ENCODE measurements around the gene ADGRV1.

Gene ADGRV1

DNA sequence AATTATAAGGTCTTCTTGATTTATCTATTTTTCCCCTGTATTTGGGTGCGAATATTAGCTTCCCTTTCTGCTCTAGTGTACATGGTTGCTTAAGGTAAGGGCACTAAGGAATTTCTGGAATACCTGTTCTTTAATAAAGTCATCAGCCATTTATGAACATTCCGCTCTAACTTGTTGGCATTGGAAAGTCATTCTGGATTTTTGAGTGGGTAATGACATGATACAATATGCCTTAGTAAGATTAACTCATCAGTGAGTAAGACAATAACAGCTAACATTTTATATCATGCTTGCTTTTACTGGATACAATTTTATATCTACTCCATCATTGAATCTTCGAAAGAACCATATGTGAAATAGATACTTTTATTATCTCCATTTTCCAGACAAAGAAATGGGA is 628.4 kb downstream of the ADGRV1 start:
- TF ChIP-seq TAF1 (IDR thresholded peaks at IDR 0.05; ENCODE audit: borderline replicate concordance, insufficient read depth, low read length) (no peak), SIN3A (IDR thresholded peaks at IDR 0.05; ENCODE audit: borderline replicate concordance, insufficient read depth, low read length) (no peak)

GRCh38 chr5:91188755-91189154 is 630.2 kb downstream of the ADGRV1 start:
- TF ChIP-seq, protein P1, sequence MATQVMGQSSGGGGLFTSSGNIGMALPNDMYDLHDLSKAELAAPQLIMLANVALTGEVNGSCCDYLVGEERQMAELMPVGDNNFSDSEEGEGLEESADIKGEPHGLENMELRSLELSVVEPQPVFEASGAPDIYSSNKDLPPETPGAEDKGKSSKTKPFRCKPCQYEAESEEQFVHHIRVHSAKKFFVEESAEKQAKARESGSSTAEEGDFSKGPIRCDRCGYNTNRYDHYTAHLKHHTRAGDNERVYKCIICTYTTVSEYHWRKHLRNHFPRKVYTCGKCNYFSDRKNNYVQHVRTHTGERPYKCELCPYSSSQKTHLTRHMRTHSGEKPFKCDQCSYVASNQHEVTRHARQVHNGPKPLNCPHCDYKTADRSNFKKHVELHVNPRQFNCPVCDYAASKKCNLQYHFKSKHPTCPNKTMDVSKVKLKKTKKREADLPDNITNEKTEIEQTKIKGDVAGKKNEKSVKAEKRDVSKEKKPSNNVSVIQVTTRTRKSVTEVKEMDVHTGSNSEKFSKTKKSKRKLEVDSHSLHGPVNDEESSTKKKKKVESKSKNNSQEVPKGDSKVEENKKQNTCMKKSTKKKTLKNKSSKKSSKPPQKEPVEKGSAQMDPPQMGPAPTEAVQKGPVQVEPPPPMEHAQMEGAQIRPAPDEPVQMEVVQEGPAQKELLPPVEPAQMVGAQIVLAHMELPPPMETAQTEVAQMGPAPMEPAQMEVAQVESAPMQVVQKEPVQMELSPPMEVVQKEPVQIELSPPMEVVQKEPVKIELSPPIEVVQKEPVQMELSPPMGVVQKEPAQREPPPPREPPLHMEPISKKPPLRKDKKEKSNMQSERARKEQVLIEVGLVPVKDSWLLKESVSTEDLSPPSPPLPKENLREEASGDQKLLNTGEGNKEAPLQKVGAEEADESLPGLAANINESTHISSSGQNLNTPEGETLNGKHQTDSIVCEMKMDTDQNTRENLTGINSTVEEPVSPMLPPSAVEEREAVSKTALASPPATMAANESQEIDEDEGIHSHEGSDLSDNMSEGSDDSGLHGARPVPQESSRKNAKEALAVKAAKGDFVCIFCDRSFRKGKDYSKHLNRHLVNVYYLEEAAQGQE (IDR thresholded peaks at IDR 0.05; ENCODE audit: insufficient read depth in 1 of 2, low read depth in 2 of 2, low read length in 2 of 2), result no peak
- TF ChIP-seq POLR2AphosphoS5 (IDR thresholded peaks at IDR 0.05; ENCODE audit: low read depth, low read length) (no peak), TAF1 (IDR thresholded peaks at IDR 0.05; ENCODE audit: borderline replicate concordance, insufficient read depth, low read length) (no peak), SIN3A (IDR thresholded peaks at IDR 0.05; ENCODE audit: borderline replicate concordance, insufficient read depth, low read length) (no peak), FOXP2 (optimal IDR thresholded peaks at IDR 0.05; ENCODE audit: borderline replicate concordance, extremely low read depth, extremely low read length, insufficient read depth) (no peak)

DNA sequence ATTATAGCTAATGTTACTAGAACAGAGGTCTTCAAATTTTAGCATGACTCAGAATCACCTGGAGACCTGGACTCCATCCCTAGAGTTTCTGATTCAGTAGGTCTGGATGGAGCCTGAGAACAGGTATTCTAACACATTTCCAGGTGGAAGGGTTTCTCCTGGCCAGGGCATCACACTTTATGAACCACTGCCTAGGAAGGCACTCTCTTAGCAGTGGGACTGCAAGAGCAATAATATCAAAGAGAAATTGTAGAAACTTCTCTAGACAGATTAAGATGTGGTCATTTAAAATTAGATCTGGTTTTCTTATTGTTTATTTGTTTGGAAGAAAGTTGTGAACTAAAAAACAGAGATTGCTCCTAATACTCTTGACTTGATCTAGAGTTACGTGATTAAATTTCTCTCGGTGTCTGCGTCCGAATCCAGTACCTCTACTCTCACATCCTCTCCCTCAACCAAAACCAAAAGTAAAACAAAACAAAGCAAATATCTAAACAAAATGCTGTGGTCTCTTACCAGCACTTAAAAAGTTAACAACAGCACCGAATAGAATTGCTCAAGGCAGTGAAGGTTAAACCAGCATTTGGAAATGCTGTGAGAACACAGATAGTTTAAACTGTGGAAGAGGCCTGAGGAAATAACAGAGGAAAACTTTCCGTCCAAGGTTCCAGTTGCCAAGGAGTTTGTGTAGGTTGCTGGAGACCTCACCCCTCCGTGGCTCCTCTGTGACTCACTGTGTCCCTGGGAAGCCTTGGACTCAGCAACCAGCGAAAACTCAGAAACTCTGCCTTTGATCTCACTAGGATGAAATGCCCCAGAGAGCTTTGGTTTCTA is 631.1 kb downstream of the ADGRV1 start:
- TF ChIP-seq, protein P1 (IDR thresholded peaks at IDR 0.05; ENCODE audit: insufficient read depth in 1 of 2, low read depth in 2 of 2, low read length in 2 of 2), result no peak
- TF ChIP-seq FOXP2 (optimal IDR thresholded peaks at IDR 0.05; ENCODE audit: borderline replicate concordance, extremely low read depth, extremely low read length, insufficient read depth) (no peak), TAF1 (IDR thresholded peaks at IDR 0.05; ENCODE audit: borderline replicate concordance, insufficient read depth, low read length) (no peak), POLR2AphosphoS5 (IDR thresholded peaks at IDR 0.05; ENCODE audit: low read depth, low read length) (no peak), SIN3A (IDR thresholded peaks at IDR 0.05; ENCODE audit: borderline replicate concordance, insufficient read depth, low read length) (no peak)

DNA sequence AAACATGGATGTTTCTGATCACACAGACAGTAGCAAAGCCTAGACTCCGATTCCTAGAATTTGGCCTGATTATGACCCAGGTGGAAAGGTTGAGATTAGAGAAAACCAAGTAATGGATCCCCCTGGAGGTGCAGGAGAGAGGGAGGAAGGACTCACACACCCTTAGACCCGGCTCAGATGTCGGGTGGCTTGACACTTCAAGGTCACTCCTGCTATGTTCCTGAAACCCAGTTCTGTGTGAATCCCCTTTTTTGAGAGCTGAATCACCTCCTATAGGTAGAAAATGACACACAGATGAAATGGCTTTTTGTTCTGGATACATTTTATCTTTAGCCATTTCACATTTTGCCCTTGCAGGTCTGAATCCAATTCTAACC is 631.7 kb downstream of the ADGRV1 start:
- TF ChIP-seq SIN3A (IDR thresholded peaks at IDR 0.05; ENCODE audit: borderline replicate concordance, insufficient read depth, low read length), result no peak
- no peak for TF ChIP-seq POLR2AphosphoS5 (IDR thresholded peaks at IDR 0.05; ENCODE audit: low read depth, low read length)
- no peak for TF ChIP-seq FOXP2 (optimal IDR thresholded peaks at IDR 0.05; ENCODE audit: borderline replicate concordance, extremely low read depth, extremely low read length, insufficient read depth)
- TF ChIP-seq, protein P1 (IDR thresholded peaks at IDR 0.05; ENCODE audit: insufficient read depth in 1 of 2, low read depth in 2 of 2, low read length in 2 of 2), result no peak
- TF ChIP-seq TAF1 (IDR thresholded peaks at IDR 0.05; ENCODE audit: borderline replicate concordance, insufficient read depth, low read length), result no peak

- TF ChIP-seq POLR2AphosphoS5 (IDR thresholded peaks at IDR 0.05; ENCODE audit: low read depth, low read length) (no peak), FOXP2 (optimal IDR thresholded peaks at IDR 0.05; ENCODE audit: borderline replicate concordance, extremely low read depth, extremely low read length, insufficient read depth) (no peak), TAF1 (IDR thresholded peaks at IDR 0.05; ENCODE audit: borderline replicate concordance, insufficient read depth, low read length) (no peak), SIN3A (IDR thresholded peaks at IDR 0.05; ENCODE audit: borderline replicate concordance, insufficient read depth, low read length) (no peak)
- TF ChIP-seq, protein P1 (IDR thresholded peaks at IDR 0.05; ENCODE audit: insufficient read depth in 1 of 2, low read depth in 2 of 2, low read length in 2 of 2), result no peak
Measured at GRCh38 chr5:91194824-91195381, 636.3 kb downstream of the ADGRV1 start.

All from PFSK-1 (cell line).